ENCODE results near the gene NKX1-2.
"Not testable (repeated sequence)": the region's sequence is repeated elsewhere in the genome, so short reads cannot be mapped to it uniquely, and the experiment has no call there.

NKX1-2 gene

GRCh38 chr10:124449170-124450011 lies 444 bp downstream of the NKX1-2 start:
- H3K27ac Mint-ChIP-seq: no peak overlapping the region
- no peaks in the 10 kb centered on the region for H3K9me3 Mint-ChIP-seq
- peak overlapping the region; percentile 54 for H3K4me3 Mint-ChIP-seq
- peaks cover 23% of the 10 kb centered on the region for H3K4me1 Mint-ChIP-seq (ENCODE audit: low read depth)
- H3K36me3 Mint-ChIP-seq (ENCODE audit: low read depth): no peaks in the 10 kb centered on the region
- H3K27me3 Mint-ChIP-seq: peaks cover 88% of the 10 kb centered on the region
- no peak for DNase-seq

DNA sequence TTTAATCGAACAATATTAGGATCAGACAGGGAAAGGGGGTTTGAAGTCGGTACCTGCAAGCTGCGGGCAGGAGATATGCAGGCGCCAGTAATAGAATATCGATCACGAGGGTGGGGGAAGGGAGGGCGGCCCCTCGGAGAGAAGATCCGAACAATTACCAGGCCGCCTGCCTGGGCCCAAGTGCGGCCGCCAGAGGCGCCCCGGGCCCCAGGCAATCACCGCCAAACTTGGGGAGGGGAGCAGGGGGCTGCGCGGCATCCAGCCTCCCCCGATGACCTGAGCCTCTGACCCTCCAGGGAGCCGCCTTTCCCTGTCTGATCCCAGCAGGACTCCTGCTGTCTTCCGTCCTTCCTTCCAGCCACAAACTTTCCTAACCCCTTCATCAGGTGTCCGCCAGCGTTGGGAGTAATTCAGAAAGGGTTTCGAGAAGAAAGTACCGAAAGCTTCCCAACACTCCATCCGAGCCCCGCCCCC lies 1.1 kb downstream of the NKX1-2 start:
- Mint-ChIP-seq H3K36me3 (ENCODE audit: low read depth) (no peaks in the 10 kb centered on the region), H3K27ac (no peak overlapping the region), H3K27me3 (peaks cover 86% of the 10 kb centered on the region), H3K9me3 (no peaks in the 10 kb centered on the region), H3K4me3 (peak overlapping the region; percentile 54), H3K4me1 (ENCODE audit: low read depth) (peaks cover 23% of the 10 kb centered on the region)
- no peak for DNase-seq

DNA sequence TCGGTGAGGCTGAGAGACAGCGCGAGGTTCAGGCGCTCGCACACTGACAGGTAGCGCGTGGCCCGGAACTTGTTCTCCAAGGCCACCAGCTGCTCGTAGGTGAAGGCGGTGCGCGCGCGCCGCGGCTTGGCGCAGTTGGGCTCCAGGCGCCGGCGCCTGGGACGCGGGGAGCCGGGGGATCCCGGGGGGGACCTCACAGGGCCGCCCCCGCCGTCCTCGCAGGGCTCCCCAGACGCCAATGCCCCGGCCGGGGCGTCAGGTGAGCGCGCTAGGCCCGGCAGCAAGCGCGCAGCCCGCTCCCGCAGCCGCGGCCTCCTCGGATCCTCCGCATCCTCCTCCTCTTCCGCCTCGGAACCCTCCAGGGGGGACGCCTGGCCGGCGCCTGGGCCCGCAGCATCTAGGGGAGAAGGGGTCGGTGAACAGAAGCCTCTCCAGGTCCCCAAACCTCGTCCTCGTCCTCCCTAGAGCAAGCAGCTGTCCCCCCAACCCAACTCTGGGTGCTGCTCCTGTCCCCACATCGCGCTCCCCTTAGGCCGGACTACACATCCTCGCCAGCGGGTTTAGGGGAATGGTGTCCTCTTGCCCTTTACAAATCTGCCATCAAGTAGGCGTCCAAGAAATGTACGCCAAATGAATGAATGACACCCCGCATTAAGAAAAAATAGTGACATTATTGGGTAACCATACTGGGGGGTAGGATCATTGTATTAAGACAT lies 1.9 kb downstream of the NKX1-2 start:
- DNase-seq: no peak
- Mint-ChIP-seq H3K27ac (no peak overlapping the region), H3K9me3 (no peaks in the 10 kb centered on the region), H3K4me3 (peak overlapping the region; percentile 54), H3K4me1 (ENCODE audit: low read depth) (peaks cover 23% of the 10 kb centered on the region), H3K36me3 (ENCODE audit: low read depth) (no peaks in the 10 kb centered on the region), H3K27me3 (peaks cover 85% of the 10 kb centered on the region)

GRCh38 chr10:124446830-124447750 lies 2.7 kb downstream of the NKX1-2 start:
- H3K9me3 Mint-ChIP-seq: no peaks in the 10 kb centered on the region
- H3K4me1 Mint-ChIP-seq (ENCODE audit: low read depth): peaks cover 23% of the 10 kb centered on the region
- no peaks in the 10 kb centered on the region for H3K36me3 Mint-ChIP-seq (ENCODE audit: low read depth)
- peaks cover 77% of the 10 kb centered on the region for H3K27me3 Mint-ChIP-seq
- H3K27ac Mint-ChIP-seq: no peak overlapping the region
- peak overlapping the region; percentile 27 for H3K4me3 Mint-ChIP-seq
- DNase-seq: no peak

- H3K27me3 Mint-ChIP-seq: peaks cover 34% of the 10 kb centered on the region
- H3K4me3 Mint-ChIP-seq; H3K36me3 Mint-ChIP-seq (ENCODE audit: low read depth); H3K4me1 Mint-ChIP-seq (ENCODE audit: low read depth); H3K27ac Mint-ChIP-seq; DNase-seq; H3K9me3 Mint-ChIP-seq: not testable (repeated sequence)
These were observed 8.1 kb downstream of the NKX1-2 start for GRCh38 chr10:124441694-124442093.

DNA sequence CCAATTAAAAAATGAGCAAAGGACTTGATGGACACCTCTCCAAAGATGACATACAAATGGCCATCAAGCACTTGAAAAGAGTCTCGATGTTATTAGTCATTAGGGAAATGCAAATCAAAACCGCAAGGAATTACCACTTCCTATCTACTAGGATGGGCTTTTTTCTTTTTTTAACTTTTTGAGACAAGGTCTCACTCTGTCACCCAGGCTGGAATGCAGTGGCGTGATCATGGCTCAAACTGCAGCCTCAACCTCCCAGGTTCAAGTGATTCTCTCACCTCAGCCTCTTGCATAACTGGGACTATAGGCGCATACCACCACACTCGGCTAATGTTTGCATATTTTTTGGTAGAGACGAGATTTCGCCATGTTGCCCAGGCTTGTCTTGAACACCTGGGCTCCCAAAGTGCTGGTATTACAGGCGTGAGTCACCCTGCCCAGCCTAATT lies 13.6 kb downstream of the NKX1-2 start:
- H3K9me3 Mint-ChIP-seq: no peaks in the 10 kb centered on the region
- no peak for DNase-seq
- H3K27ac Mint-ChIP-seq: no peak overlapping the region
- H3K4me1 Mint-ChIP-seq (ENCODE audit: low read depth): peaks cover 3% of the 10 kb centered on the region
- H3K36me3 Mint-ChIP-seq (ENCODE audit: low read depth): no peaks in the 10 kb centered on the region
- H3K27me3 Mint-ChIP-seq: peaks cover 10% of the 10 kb centered on the region
- no peak overlapping the region for H3K4me3 Mint-ChIP-seq

- not testable (repeated sequence) for H3K36me3 Mint-ChIP-seq (ENCODE audit: low read depth); DNase-seq; H3K27ac Mint-ChIP-seq; H3K4me1 Mint-ChIP-seq (ENCODE audit: low read depth); H3K4me3 Mint-ChIP-seq; H3K27me3 Mint-ChIP-seq; H3K9me3 Mint-ChIP-seq
These were observed 14.2 kb downstream of the NKX1-2 start for GRCh38 chr10:124435683-124436082.

- H3K9me3 Mint-ChIP-seq: no peaks in the 10 kb centered on the region
- no peak for DNase-seq
- H3K4me3 Mint-ChIP-seq: no peak overlapping the region
- H3K27ac Mint-ChIP-seq: no peak overlapping the region
- peaks cover 10% of the 10 kb centered on the region for H3K27me3 Mint-ChIP-seq
- H3K36me3 Mint-ChIP-seq (ENCODE audit: low read depth): no peaks in the 10 kb centered on the region
- H3K4me1 Mint-ChIP-seq (ENCODE audit: low read depth): peaks cover 3% of the 10 kb centered on the region
These were observed 16.4 kb downstream of the NKX1-2 start for GRCh38 chr10:124433461-124433860.

DNA sequence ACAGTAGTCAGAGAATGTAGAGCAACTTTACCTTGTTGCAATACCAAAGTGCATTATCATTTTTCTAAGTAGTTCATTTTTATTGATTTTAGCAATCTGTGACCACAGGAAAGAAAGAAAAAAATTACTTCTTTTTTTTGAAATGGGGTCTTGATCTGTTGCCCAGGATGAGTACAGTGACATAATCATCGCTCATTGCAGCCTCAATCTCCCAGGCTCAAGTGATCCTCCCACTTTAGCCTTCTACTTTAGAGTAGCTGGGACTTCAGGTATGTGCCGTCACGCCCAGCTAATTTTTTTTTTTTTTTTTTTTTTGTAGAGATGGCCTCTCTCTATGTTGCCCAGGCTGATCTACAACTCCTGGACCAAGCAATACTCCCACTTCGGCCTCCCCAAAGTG lies 19.8 kb downstream of the NKX1-2 start:
- Mint-ChIP-seq H3K9me3 (no peaks in the 10 kb centered on the region), H3K4me1 (ENCODE audit: low read depth) (no peaks in the 10 kb centered on the region), H3K27ac (no peak overlapping the region), H3K27me3 (peaks cover 11% of the 10 kb centered on the region), H3K36me3 (ENCODE audit: low read depth) (no peaks in the 10 kb centered on the region), H3K4me3 (no peak overlapping the region)
- DNase-seq: no peak

DNA sequence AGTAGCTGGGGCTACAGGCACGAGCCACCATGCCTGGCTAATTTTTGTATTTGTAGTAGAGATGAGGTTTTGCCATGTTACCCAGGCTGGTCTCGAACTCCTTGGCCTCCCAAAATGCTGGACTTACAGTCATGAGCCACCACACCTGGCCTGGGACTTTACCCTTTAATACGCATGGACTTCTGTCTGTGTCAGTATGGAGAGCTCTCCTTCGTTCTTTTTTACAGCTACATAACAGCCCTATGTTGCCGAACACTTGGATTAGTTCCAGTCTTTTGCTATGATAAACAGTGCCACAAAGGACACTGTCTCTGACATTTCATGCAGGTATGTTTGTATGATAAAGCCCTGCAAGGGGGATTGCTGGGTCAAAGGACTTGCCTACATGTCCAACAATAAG lies 20.3 kb downstream of the NKX1-2 start:
- no peak for DNase-seq
- H3K4me3 Mint-ChIP-seq: no peak overlapping the region
- no peaks in the 10 kb centered on the region for H3K4me1 Mint-ChIP-seq (ENCODE audit: low read depth)
- H3K36me3 Mint-ChIP-seq (ENCODE audit: low read depth): no peaks in the 10 kb centered on the region
- H3K27me3 Mint-ChIP-seq: peaks cover 11% of the 10 kb centered on the region
- no peak overlapping the region for H3K27ac Mint-ChIP-seq
- no peaks in the 10 kb centered on the region for H3K9me3 Mint-ChIP-seq

- no peak overlapping the region for H3K4me3 Mint-ChIP-seq
- H3K36me3 Mint-ChIP-seq (ENCODE audit: low read depth): no peaks in the 10 kb centered on the region
- no peak for DNase-seq
- H3K4me1 Mint-ChIP-seq (ENCODE audit: low read depth): no peaks in the 10 kb centered on the region
- H3K27me3 Mint-ChIP-seq: peaks cover 20% of the 10 kb centered on the region
- H3K9me3 Mint-ChIP-seq: no peaks in the 10 kb centered on the region
- no peak overlapping the region for H3K27ac Mint-ChIP-seq
These were observed 21.5 kb downstream of the NKX1-2 start for GRCh38 chr10:124428207-124428777.

GRCh38 chr10:124425227-124425962 lies 24.4 kb downstream of the NKX1-2 start:
- Mint-ChIP-seq H3K4me3 (no peak overlapping the region), H3K36me3 (ENCODE audit: low read depth) (no peaks in the 10 kb centered on the region), H3K9me3 (no peaks in the 10 kb centered on the region), H3K27me3 (peaks cover 22% of the 10 kb centered on the region), H3K27ac (no peak overlapping the region), H3K4me1 (ENCODE audit: low read depth) (no peaks in the 10 kb centered on the region)
- no peak for DNase-seq

DNA sequence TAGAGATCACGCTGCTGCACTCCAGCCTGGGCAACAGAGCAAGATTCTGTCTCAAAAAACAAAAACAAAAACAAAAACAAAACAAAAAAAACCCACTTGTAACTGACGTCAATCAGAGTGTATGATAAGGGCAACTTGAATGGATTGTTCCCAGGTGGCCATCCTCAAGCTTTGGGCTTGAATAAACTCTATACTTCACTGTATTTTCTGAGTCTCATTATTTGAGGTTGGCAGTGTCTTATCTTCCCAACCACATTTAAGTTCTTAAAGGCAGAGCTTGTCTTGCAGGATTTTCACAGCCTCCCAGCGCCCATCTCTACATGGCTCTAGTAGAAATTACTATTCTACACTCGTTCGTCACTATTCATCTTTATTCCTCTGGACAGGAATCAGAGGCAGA lies 26.0 kb downstream of the NKX1-2 start:
- no peak overlapping the region for H3K27ac Mint-ChIP-seq

More for the DNA sequence above, 26.0 kb downstream of the NKX1-2 start:
- DNase-seq: no peak
- Mint-ChIP-seq H3K4me3 (no peak overlapping the region), H3K36me3 (ENCODE audit: low read depth) (no peaks in the 10 kb centered on the region), H3K27me3 (peaks cover 24% of the 10 kb centered on the region), H3K4me1 (ENCODE audit: low read depth) (peaks cover 4% of the 10 kb centered on the region), H3K9me3 (no peaks in the 10 kb centered on the region)
